Measurements from ENCODE around the gene PRM1. TPM values are rescaled to one million over a fixed set of nuclear protein-coding genes. Genes with fewer than 3 reads are reported as not detected.

PRM1 gene
- total RNA-seq, 2 experiments from 2014 or later: not detected

GRCh38 chr16:11323551-11324336 is 42.6 kb upstream of the PRM1 start:
- peaks cover 37% of the 10 kb centered on the region for H3K4me1 Mint-ChIP-seq (ENCODE audit: low read depth)
- intact Hi-C loops (cut with micrococcal nuclease): no loop called here
- H3K36me3 Mint-ChIP-seq (ENCODE audit: low read depth): no peaks in the 10 kb centered on the region
- no peaks in the 10 kb centered on the region for H3K27me3 Mint-ChIP-seq (ENCODE audit: low read depth)
- H3K4me3 Mint-ChIP-seq: no peak overlapping the region
- no peaks in the 10 kb centered on the region for H3K9me3 Mint-ChIP-seq
- H3K27ac Mint-ChIP-seq: no peak overlapping the region
- CTCF ChIA-PET: interaction anchor here (0.6 to 1.7 kb wide), 3 partner anchors 33 to 83 kb away, joined by 3 read pairs; no protein-coding TSS in a partner anchor
- no peak for DNase-seq

- no peaks in the 10 kb centered on the region for H3K36me3 Mint-ChIP-seq (ENCODE audit: low read depth)
- no peak overlapping the region for H3K4me3 Mint-ChIP-seq
- no peak overlapping the region for H3K27ac Mint-ChIP-seq
- DNase-seq: no peak
- intact Hi-C loops (cut with micrococcal nuclease): no loop called here
- H3K9me3 Mint-ChIP-seq: no peaks in the 10 kb centered on the region
- CTCF ChIA-PET: interaction anchor here (0.6 to 1.7 kb wide), 3 partner anchors 34 to 84 kb away, joined by 3 read pairs; no protein-coding TSS in a partner anchor
- H3K4me1 Mint-ChIP-seq (ENCODE audit: low read depth): peaks cover 27% of the 10 kb centered on the region
- no peaks in the 10 kb centered on the region for H3K27me3 Mint-ChIP-seq (ENCODE audit: low read depth)
These were observed 41.7 kb upstream of the PRM1 start for GRCh38 chr16:11322823-11323222.

- CTCF ChIA-PET: no interaction called here
- peaks cover 17% of the 10 kb centered on the region for H3K4me1 Mint-ChIP-seq (ENCODE audit: low read depth)
- H3K36me3 Mint-ChIP-seq (ENCODE audit: low read depth): no peaks in the 10 kb centered on the region
- H3K27me3 Mint-ChIP-seq (ENCODE audit: low read depth): no peaks in the 10 kb centered on the region
- no peak for DNase-seq
- intact Hi-C loops (cut with micrococcal nuclease): no loop called here
- no peak overlapping the region for H3K27ac Mint-ChIP-seq
- H3K9me3 Mint-ChIP-seq: no peaks in the 10 kb centered on the region
- no peak overlapping the region for H3K4me3 Mint-ChIP-seq
These were observed 40.5 kb upstream of the PRM1 start for GRCh38 chr16:11321662-11322061.

- H3K9me3 Mint-ChIP-seq: no peaks in the 10 kb centered on the region
- intact Hi-C loops (cut with micrococcal nuclease): no loop called here
- H3K27ac Mint-ChIP-seq: no peak overlapping the region
- no peak overlapping the region for H3K4me3 Mint-ChIP-seq
- CTCF ChIA-PET: interaction anchor here (1.6 kb wide), 1 partner anchor 52 kb away, joined by 3 read pairs; no protein-coding TSS in a partner anchor
- H3K27me3 Mint-ChIP-seq (ENCODE audit: low read depth): no peaks in the 10 kb centered on the region
- no peak for DNase-seq
- H3K4me1 Mint-ChIP-seq (ENCODE audit: low read depth): peaks cover 4% of the 10 kb centered on the region
- no peaks in the 10 kb centered on the region for H3K36me3 Mint-ChIP-seq (ENCODE audit: low read depth)
These were observed 39.0 kb upstream of the PRM1 start for GRCh38 chr16:11320170-11320569.

- no peaks in the 10 kb centered on the region for H3K4me1 Mint-ChIP-seq (ENCODE audit: low read depth)
- CTCF ChIA-PET: interaction anchor here (0.6 to 1.6 kb wide), 2 partner anchors 52 to 498 kb away, joined by 3 read pairs; no protein-coding TSS in a partner anchor
- H3K36me3 Mint-ChIP-seq (ENCODE audit: low read depth): no peaks in the 10 kb centered on the region
These were observed 38.5 kb upstream of the PRM1 start for GRCh38 chr16:11319529-11320146.

GRCh38 chr16:11318817-11319216 is 37.7 kb upstream of the PRM1 start:
- no peak for DNase-seq
- no peak overlapping the region for H3K27ac Mint-ChIP-seq
- no peaks in the 10 kb centered on the region for H3K9me3 Mint-ChIP-seq
- no peaks in the 10 kb centered on the region for H3K36me3 Mint-ChIP-seq (ENCODE audit: low read depth)
- H3K4me1 Mint-ChIP-seq (ENCODE audit: low read depth): no peaks in the 10 kb centered on the region
- CTCF ChIA-PET: interaction anchor here (0.7 to 1.6 kb wide), 2 partner anchors 36 to 53 kb away, joined by 3 read pairs; no protein-coding TSS in a partner anchor
- intact Hi-C loops (cut with micrococcal nuclease): no loop called here
- H3K4me3 Mint-ChIP-seq: no peak overlapping the region
- H3K27me3 Mint-ChIP-seq (ENCODE audit: low read depth): no peaks in the 10 kb centered on the region

More at GRCh38 chr16:11319529-11320146, 38.5 kb upstream of the PRM1 start:
- no peak overlapping the region for H3K27ac Mint-ChIP-seq
- no peak overlapping the region for H3K4me3 Mint-ChIP-seq
- intact Hi-C loops (cut with micrococcal nuclease): no loop called here
- no peaks in the 10 kb centered on the region for H3K27me3 Mint-ChIP-seq (ENCODE audit: low read depth)
- no peak for DNase-seq
- H3K9me3 Mint-ChIP-seq: no peaks in the 10 kb centered on the region

- DNase-seq: no peak
- H3K27ac Mint-ChIP-seq: no peak overlapping the region
- H3K27me3 Mint-ChIP-seq (ENCODE audit: low read depth): no peaks in the 10 kb centered on the region
- CTCF ChIA-PET: no interaction called here
- peaks cover 17% of the 10 kb centered on the region for H3K4me1 Mint-ChIP-seq (ENCODE audit: low read depth)
- H3K4me3 Mint-ChIP-seq: no peak overlapping the region
- H3K36me3 Mint-ChIP-seq (ENCODE audit: low read depth): no peaks in the 10 kb centered on the region
- intact Hi-C loops (cut with micrococcal nuclease): no loop called here
- H3K9me3 Mint-ChIP-seq: no peaks in the 10 kb centered on the region
These were observed 35.3 kb upstream of the PRM1 start for GRCh38 chr16:11316331-11317015.

- no peak for DNase-seq
- no peak overlapping the region for H3K4me3 Mint-ChIP-seq
- no peaks in the 10 kb centered on the region for H3K36me3 Mint-ChIP-seq (ENCODE audit: low read depth)
- no peak overlapping the region for H3K27ac Mint-ChIP-seq
- no peaks in the 10 kb centered on the region for H3K27me3 Mint-ChIP-seq (ENCODE audit: low read depth)
- peaks cover 26% of the 10 kb centered on the region for H3K4me1 Mint-ChIP-seq (ENCODE audit: low read depth)
- intact Hi-C loops (cut with micrococcal nuclease): no loop called here
- CTCF ChIA-PET: no interaction called here
- no peaks in the 10 kb centered on the region for H3K9me3 Mint-ChIP-seq
These were observed 34.4 kb upstream of the PRM1 start for GRCh38 chr16:11315510-11315909.

GRCh38 chr16:11314309-11314894 is 33.3 kb upstream of the PRM1 start:
- DNase-seq: no peak
- intact Hi-C loops (cut with micrococcal nuclease): loop anchor here (5.0 kb wide), 1 partner anchor 57 kb away; the partner anchor contains the start of gene SOCS1
- no peak overlapping the region for H3K4me3 Mint-ChIP-seq
- H3K27ac Mint-ChIP-seq: no peak overlapping the region
- CTCF ChIA-PET: interaction anchor here (1.0 kb wide), 1 partner anchor 328 kb away, joined by 3 read pairs; no protein-coding TSS in a partner anchor
- H3K9me3 Mint-ChIP-seq: no peaks in the 10 kb centered on the region
- H3K4me1 Mint-ChIP-seq (ENCODE audit: low read depth): peaks cover 33% of the 10 kb centered on the region
- no peaks in the 10 kb centered on the region for H3K27me3 Mint-ChIP-seq (ENCODE audit: low read depth)
- H3K36me3 Mint-ChIP-seq (ENCODE audit: low read depth): no peaks in the 10 kb centered on the region

GRCh38 chr16:11313493-11314308 is 32.6 kb upstream of the PRM1 start:
- intact Hi-C loops (cut with micrococcal nuclease): loop anchor here (5.0 kb wide), 1 partner anchor 56 kb away; the partner anchor contains the start of gene SOCS1
- no peaks in the 10 kb centered on the region for H3K27me3 Mint-ChIP-seq (ENCODE audit: low read depth)
- DNase-seq: no peak
- H3K27ac Mint-ChIP-seq: no peak overlapping the region
- no peak overlapping the region for H3K4me3 Mint-ChIP-seq
- H3K9me3 Mint-ChIP-seq: no peaks in the 10 kb centered on the region
- peaks cover 33% of the 10 kb centered on the region for H3K4me1 Mint-ChIP-seq (ENCODE audit: low read depth)
- no peaks in the 10 kb centered on the region for H3K36me3 Mint-ChIP-seq (ENCODE audit: low read depth)
- CTCF ChIA-PET: interaction anchor here (0.6 to 1.0 kb wide), 4 partner anchors 59 to 328 kb away, joined by 3 to 5 read pairs (median 4); no protein-coding TSS in a partner anchor

GRCh38 chr16:11312718-11313492 is 31.8 kb upstream of the PRM1 start:
- Mint-ChIP-seq H3K27me3 (ENCODE audit: low read depth) (no peaks in the 10 kb centered on the region), H3K27ac (no peak overlapping the region), H3K9me3 (no peaks in the 10 kb centered on the region), H3K4me3 (no peak overlapping the region), H3K36me3 (ENCODE audit: low read depth) (no peaks in the 10 kb centered on the region), H3K4me1 (ENCODE audit: low read depth) (peaks cover 34% of the 10 kb centered on the region)
- intact Hi-C loops (cut with micrococcal nuclease): loop anchor here (5.0 kb wide), 1 partner anchor 56 kb away; the partner anchor contains the start of gene SOCS1
- DNase-seq: peak; percentile 29
- CTCF ChIA-PET: interaction anchor here (0.6 to 1.6 kb wide), 7 partner anchors 15 to 348 kb away, joined by 3 to 5 read pairs (median 4); no protein-coding TSS in a partner anchor
